Measurements from ENCODE around the gene EMB.
"Not testable (repeated sequence)": the region's sequence is repeated elsewhere in the genome, so short reads cannot be mapped to it uniquely, and the experiment has no call there.

The EMB gene, protein sequence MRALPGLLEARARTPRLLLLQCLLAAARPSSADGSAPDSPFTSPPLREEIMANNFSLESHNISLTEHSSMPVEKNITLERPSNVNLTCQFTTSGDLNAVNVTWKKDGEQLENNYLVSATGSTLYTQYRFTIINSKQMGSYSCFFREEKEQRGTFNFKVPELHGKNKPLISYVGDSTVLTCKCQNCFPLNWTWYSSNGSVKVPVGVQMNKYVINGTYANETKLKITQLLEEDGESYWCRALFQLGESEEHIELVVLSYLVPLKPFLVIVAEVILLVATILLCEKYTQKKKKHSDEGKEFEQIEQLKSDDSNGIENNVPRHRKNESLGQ
- total RNA-seq = 19.7 to 101 (median 46.0) reads per million in 18 experiments

DNA sequence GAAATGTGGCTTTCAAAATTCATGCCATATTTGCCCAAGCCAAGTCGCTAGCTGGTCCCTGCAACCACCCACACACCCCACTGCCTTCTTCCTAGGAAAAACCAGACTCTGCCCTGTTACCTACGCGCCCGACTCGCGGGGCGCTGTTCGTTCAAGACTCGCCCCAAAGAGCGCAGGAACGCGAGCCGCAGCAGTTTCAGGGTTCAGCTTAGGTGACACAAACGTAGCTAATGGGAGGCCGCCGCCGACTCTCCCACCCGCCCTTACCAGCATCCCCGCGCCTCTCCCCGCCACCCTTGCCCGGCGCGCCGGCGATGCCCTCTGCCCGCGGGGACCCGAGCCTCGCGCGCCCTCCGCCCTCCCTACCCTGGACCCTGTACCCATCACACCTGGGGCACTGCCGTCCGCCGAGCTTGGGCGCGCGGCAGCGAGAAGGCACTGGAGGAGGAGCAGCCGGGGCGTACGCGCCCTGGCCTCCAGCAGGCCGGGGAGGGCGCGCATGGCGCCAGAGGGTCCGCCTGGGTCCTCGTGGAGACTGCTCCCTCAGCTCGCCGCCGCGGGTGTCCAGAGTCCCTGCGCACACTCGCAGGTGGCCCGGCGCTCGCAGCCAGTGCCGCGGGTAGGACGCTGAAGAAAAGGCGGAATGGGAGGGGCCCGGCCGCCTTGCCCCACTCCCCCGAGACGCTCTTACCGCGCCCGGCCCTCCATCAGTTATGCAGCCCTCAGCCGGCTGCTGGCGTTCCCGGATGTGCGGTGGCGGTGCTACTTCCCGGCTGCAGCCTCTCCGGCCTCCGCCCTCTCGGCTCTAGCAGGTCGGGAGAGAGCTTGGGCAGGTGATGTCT is at the start of gene EMB:
Gene EMB (minus strand): TSS at position 638 of the 842 bp plus-strand sequence. CDS start 137 bp downstream, at position 501.
- DNase-seq = peak; percentile 46 to 73

DNA sequence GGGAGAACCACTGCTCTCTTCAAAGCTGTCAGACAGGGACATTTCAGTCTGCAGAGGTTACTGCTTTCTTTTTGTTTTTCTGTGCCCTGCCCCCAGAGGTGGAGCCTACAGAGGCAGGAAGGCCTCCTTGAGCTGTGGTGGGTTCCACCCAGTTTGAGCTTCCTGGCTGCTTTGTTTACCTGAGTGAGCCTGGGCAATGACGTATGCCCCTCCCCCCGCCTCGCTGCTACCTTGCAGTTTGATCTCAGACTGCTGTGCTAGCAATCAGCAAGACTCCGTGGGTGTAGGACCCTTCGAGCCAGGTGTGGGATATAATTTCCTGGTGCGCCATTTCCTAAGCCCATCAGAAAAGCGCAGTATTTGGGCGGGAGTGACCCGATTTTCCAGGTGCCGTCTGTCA is 48.4 kb upstream of the EMB start:
- not testable (repeated sequence) for DNase-seq

DNA sequence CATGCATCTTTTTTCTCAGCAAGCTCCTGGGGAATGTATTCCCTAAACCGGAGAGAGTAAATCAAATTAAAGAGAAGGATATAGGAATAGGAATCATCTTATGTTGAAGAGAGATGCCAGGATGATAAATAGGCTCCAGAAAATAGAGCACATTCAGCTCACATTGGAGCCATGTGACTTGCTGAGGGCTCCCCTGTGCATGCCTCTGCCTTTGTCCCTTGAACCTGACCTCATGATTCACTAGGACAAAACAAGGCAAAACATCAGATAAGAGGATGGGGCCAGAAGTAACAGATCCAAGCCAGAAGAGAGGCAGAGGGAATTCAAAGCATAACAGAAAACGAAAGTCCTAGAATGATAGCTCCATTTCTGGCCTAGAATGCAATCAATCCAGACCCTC is 37.7 kb upstream of the EMB start:
- not testable (repeated sequence) for DNase-seq

DNA sequence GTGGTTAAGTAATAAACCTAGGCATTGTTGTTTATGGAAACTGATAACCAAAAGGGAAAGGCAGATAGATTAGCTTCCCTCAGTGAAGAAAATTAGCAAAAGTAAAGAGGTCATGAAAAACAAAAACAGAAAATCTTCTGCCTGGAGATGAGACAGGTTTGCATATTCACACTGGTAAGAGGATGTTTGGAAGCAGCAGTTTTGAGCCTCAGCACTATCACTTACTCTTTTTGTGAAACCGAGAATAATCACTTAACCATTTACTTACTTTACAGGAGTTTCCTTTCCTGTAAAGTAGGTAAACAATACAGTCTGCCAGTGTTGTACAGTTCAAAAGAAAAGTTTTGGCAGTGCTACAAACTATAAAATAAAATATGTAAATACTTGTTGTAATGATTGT is 35.5 kb upstream of the EMB start:
- DNase-seq = no peak

DNA sequence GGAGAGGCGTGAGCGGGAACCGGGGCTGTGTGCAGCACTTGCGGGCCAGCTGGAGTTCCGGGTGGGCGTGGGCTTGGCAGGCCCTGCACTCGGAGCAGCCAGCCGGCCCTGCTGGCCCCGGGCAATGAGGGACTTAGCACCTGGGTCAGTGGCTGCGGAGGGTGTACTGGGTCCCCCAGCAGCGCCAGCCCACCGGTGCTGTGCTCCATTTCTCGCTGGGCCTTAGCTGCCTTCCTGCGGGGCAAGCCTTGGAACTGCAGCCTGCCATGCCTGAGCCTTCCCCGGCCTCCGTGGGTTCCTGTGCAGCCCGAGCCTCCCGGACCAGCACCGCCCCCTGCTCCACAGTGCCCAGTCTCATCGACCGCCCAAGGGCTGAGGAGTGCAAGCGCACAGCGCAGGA is 23.9 kb upstream of the EMB start:
- DNase-seq = not testable (repeated sequence)

DNA sequence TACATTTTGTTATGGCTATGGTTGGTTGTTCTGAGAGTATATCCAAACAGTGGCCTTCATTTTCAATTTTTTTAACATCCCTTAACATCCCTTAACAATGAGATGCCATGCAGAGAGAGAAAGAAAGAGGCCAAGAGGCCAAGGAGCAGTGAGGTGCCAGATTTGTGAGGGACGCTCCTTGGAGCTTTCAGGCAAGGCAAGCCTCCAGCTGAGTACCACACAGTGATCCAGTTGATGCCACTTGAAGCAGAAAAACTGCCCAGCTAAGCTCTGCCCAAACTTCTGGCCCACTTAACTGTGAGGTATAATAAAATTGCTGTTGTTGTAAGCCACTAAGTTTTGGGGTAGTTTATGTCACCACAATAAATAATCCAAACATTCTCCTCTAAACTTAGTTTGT is 22.6 kb upstream of the EMB start:
- no peak for DNase-seq

DNA sequence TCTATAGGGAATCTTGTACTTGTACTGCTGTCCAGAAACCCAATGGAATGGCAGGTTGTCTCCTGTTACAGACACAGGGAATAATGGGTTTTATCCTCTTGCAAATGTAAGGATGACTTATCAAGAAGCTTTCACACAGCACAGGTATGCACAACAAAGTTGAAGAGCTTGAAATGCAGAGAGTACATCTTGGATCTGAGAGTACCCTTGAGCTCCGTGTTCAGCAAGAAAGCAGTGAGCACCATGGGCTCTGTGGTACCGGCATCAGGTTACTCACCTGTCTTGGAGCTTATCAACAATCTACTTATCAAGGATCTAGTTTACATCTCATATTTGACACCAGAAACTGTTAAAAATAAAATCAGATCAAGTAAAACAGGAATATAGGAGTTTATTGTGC is 22.0 kb upstream of the EMB start:
- no peak for DNase-seq

DNA sequence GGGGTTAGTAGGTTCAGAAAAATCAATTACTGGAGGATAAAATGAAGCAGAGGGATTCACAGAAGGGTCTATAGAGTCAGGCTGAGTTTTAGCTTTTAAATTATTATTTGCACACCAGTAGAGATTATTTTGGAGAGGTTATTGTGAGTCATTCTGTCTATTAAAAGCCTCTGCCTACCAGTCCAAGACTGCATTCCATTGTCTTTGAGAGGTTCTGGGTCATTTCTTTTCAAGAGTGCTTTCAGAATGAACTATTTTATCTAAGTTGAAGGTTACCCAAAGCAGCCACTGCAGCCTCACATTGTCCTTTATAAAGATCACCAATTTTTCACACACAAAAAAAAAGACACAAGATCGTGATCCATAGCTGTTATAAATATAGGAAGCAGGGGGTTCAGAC is 21.5 kb upstream of the EMB start:
- DNase-seq = not testable (repeated sequence)

DNA sequence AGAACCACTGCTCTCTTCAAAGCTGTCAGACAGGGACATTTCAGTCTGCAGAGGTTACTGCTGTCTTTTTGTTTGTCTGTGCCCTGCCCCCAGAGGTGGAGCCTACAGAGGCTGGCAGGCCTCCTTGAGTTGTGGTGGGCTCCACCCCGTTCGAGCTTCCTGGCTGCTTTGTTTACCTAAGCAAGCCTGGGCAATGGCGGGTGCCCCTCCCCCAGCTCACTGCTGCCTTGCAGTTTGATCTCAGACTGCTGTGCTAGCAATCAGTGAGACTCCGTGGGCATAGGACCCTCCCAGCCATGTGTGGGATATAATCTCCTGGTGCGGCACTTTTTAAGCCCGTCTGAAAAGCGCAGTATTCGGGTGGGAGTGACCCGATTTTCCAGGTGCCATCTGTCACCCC is 17.3 kb upstream of the EMB start:
- not testable (repeated sequence) for DNase-seq

DNA sequence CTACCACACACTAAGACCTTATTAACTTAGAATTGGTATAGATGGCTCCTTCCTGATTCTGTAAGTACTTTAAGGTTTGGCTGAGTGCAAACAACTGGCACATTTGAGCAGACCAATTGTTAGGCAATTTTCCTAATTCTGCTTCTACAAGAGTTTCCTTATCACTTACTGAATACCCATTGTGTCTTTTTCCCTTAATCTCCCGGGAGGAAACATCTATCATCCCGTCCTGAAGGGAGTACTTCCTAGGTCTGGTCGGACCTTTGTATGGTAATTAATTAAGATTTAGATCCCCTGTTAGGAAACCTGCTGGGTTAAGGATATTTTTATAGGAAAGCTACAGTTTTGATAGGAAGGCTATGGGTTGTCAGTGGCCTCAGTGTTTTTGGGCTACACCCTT is 8.2 kb upstream of the EMB start:
- not testable (repeated sequence) for DNase-seq

DNA sequence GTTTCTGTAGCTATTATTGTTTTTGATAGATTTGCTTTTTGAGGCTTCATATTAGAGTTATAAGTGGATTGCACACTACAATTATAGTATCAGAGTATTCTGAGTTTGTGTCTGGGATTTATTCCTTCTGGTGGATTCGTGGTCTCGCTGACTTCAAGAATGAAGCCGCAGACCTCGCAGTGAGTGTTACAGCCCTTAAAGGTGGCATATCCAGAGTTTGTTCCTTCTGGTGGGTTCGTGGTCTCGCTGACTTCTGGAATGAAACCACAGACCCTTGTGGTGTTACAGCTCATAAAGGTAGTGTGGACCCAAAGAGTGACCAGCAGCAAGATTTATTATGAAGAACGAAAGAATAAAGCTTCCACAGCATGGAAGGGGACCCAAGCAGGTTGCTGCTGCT is 6.9 kb upstream of the EMB start:
- DNase-seq = no peak

DNA sequence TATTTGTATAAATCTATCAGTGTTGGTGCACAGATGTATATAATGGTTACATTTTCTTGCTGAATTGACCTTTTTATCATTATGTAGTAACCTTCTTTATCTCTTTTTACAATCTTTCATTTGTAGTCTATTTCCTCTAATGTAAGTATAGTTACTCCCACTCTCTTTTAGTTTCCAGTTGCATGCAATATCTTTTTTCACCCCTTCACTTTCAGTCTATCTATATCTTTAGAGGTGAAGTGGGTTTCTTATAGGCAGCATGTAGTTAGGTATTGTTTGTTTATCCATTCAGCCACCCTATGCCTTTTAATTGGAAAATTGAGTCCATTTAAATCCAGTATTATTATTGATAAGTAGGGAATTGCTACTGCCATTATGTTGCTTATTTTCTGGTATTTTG is 6.1 kb upstream of the EMB start:
- no peak for DNase-seq

DNA sequence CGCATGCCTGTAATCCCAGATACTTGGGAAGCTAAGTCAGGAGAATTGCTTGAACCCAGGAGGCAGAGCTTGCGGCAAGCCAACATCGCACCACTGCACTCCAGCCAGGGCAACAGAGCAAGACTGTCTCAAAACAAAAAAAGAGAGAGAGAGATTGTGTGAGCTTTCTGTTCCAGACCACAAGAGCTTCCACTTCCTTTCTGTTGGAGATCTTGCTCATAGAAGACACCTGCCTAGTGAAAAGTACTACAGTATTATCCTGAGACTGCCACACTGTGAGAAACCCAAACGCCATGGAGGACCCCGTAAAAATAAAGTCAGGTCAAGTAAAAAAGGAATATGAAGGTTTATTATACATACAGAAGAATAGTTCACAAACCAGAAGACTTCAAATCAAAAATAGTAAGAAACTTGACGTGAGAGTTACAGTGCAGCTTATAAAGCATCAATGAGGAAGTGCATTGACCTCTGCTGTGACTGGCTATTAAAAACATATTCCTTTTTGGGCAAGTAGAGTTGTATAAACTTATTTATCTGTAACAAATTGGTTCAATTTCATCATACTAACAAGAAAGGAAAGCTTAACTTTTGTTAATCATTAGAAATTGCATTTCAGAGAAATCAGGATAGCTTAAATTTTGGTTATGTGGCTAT is 4.3 kb upstream of the EMB start:
- DNase-seq = peak; percentile 2 to 24

DNA sequence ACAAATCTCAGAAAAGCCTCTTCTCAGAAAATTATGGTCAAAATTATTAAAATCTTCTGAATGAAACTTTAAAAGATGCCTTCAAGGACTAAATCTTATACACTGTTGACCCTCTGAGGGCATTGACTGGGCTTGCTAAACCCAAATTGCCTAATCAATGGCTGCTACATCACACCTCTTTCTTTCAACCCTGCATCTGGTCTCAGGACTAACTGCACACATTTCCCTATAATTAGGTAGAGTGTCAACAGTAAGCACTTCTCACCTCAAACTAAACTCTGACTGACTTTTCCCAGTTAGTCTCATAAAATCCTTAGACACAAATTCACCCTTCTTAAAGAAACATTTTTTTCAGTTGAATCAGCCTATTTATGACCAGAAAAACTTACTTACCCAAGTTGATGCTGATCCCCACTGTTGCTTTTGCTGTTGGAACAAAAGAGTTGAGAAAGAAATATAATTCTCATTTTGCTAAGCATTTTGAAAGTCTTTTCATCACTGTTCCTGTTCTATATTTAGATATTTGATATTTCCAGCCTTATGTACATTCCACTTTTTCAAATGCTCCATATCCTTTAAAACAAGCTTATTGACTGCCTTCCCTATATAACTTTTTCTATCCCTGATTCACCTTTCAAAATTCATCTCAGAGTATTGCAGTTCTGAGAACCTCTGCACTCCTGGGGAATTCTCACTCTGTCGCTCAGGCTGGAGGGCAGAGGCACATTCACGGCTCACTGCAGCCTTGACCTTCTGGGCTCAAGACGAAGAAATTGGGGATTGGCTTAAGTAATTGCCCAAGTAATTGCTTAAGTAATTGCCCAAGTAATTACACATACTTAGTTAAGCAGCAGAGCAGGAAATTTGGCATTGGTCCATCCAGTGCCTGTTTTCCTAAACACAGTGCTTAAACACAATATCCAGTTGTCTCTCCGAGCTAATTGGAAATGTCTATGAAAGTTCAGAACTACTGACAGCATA is 1.8 kb upstream of the EMB start:
- DNase-seq = not testable (repeated sequence)

DNA sequence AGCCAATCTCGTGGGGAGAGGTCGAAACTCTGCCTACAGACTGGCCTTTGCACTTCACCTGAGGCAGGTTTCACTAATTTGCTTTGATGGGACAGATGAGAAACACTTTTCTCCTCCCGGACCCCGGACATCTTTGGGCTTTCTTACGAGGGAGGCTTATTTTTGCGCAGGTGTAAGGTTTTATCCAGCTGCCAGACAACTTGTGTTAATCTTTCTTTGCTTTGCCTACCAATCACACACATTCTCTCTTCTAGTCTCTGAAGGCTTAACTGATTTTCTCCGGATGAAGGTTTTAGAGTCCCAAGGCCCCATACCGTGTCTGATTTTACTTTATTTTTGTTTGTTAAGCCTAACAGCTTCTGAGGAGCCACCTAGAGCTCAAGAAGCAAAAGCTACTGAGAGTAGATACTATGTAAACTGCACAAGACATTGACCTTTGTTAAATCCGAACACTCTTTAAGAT is 436 bp upstream of the EMB start:
- DNase-seq = no peak

DNA sequence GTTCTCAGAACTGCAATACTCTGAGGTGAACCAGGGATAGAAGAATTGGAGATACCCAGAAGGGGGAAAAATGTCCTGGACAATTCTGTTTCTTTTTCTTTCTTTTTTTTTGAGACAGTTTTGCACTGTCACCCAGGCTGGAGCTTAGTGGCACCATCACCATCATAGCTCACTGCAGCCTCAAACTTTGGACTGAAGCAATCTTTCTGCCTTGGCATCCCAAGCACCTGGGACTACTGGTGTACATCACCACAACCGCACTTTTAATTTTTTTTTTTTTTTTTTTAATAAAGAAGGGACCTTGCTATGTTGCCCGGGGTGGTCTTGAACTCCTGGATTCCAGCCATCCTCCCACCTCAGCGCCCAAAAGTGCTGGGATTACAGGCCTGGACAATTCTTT is 1.9 kb downstream of the EMB start:
- no peak for DNase-seq

DNA sequence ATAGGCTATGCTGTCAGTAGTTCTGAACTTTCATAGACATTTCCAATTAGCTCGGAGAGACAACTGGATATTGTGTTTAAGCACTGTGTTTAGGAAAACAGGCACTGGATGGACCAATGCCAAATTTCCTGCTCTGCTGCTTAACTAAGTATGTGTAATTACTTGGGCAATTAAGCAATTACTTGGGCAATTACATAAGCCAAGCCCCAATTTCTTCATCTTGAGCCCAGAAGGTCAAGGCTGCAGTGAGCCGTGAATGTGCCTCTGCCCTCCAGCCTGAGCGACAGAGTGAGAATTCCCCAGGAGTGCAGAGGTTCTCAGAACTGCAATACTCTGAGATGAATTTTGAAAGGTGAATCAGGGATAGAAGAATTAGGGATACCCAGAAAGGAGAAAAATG is 3.0 kb downstream of the EMB start:
- peak; percentile 67 to 76 for DNase-seq

DNA sequence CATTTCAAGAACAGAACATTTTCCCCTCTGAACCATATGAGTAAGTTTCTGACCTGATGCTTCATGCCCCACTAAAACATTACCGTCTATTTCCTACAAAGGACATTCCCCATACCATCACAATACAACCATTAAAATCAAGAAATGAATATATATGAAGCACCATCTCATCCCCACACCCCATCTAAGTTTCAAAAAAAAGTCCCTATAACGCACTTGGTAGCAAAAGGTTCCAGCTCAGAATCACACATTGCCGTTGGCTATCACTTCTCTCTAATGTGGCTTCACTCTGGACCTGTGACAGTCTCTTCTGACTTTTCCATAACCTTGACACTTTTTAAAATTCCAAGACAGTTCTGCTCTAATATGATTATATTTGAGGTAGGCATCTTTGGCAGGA is 5.9 kb downstream of the EMB start:
- DNase-seq = no peak

DNA sequence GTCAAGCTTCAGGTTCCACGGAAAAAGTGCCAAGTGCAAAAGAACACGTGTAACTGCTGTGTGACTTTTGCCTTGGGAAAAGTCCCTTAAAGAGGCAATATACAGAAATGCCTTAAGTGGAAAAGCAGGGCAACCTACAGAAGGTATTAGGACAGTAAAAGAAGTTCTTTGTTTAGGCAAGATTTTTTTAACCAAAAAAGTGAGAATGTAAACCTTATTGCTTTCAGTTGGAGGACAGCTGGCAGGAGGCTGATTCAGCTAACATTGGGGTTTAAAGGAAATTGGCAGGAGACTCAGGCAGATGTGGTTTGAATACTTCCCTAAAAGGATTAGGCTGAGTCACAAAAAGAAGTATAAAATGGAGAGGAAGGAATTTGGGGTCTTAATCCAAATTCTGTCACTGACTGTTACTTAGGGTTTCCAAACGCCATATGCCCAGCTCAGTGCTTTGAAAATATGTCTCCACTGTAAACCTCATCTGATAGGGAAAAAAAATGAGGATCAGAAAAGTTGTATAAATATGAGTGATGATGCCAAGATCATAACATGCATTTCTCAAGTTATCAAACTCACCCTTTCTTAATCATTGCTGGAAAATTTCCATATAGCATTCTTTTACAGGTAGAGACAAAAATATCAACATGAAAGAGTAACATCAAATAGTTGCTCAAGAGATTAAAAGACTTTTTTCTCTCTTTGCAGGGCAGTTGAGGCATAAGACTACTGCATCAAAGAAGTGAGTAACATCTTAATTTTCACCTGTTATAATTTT is 9.8 kb downstream of the EMB start:
- DNase-seq = not testable (repeated sequence)

DNA sequence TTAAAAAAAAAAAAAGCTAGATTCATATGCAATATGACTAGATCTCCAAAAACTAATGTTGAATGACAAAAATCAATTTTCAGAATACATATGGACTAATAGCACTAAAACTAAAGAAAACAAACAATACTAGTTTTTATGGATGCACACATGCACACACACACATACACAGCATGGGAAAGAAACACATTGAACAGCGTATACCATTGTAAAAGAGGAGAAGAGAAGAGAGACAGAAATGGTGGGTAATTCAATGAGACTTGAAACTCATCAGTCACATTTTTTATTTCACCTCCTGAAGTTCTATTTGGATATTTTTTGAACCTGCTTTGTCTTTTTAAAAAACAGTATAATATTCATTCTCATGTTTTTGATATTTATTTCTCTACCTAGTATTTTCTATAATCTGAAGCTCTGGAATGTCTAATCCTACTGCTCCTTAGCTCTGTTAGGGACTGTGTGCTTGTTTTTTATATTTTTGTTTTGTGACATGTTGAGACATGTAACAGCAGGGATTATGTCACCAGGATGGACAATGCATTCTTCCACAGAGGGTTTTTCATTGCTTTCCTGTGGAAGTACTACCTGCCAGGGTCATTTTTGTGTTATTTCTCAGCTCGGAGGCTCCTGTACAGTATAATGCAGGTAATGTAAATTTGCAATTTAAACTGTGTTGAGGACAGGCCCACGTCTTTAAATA is 17.8 kb downstream of the EMB start:
- not testable (repeated sequence) for DNase-seq
